A549 (cell line): ENCODE data around the gene HINT3. TPM values are rescaled to one million over a fixed set of nuclear protein-coding genes. Genes with fewer than 3 reads are reported as not detected.

Source experiments
- ATAC-seq, 2 experiments: fragments of 200-7000 bp in 1 of 2; fragments of >200 bp in 1 of 2; cut with Nextera tagmentation in 1 of 2; cut with Tn5 transposase in 1 of 2; 3 replicates each; pipeline versions ENCODE4 v1.8.0 to v1.9.1; 2018 to 2020; ENCODE audit warnings: mild to moderate bottlenecking in 1 of 2, moderate library complexity in 1 of 2
- CTCF ChIA-PET: fragments of 300-600 bp; sonication (Branson Sonifier 250); formaldehyde crosslinking; extraction: SDS; loops from one replicate; lab custom pipeline; 2021; ENCODE audit warnings: antibody characterized with exemption, inconsistent platforms; lab: Yijun Ruan, JAX
- POLR2A ChIA-PET: fragments of 350-600 bp; formaldehyde crosslinking; extraction: SDS; loops from one replicate; lab custom pipeline; 2021; ENCODE audit warnings: antibody characterized with exemption, inconsistent platforms; lab: Yijun Ruan, JAX
- DNase-seq, 2 experiments: peaks; one replicate each; pipeline versions ENCODE4 v3.0.0 to v3.0.0-alpha.2; 2011 to 2016; ENCODE audit warnings: low read depth in 1 of 2, low spot score in 1 of 2
- FAIRE-seq: peaks from 2 replicates; lab custom pipeline; 2011; peaks lifted over from hg19 to GRCh38; lab: Jason Lieb, UNC
- H3K27ac ChIP-seq, 2 experiments: fragments of >200 bp; sonication (Bioruptor Twin); formaldehyde crosslinking; 3 replicates each; pipeline ENCODE4 v1.5.1; 2016 to 2017
- H3K4me1 ChIP-seq: fragments of >200 bp; sonication (Bioruptor Twin); formaldehyde crosslinking; 3 replicates; pipeline ENCODE4 v1.6.1; 2016
- H3K4me2 ChIP-seq: fragments of >200 bp; sonication (Bioruptor Twin); formaldehyde crosslinking; 3 replicates; pipeline ENCODE4 v1.6.1; 2016
- H3K4me3 ChIP-seq: fragments of >200 bp; sonication (Bioruptor Twin); formaldehyde crosslinking; 3 replicates; pipeline ENCODE4 v1.5.1; 2016
- H3K9me3 ChIP-seq: fragments of >200 bp; sonication (Bioruptor Twin); formaldehyde crosslinking; 3 replicates; pipeline ENCODE4 v1.6.1; 2016
- BHLHE40 ChIP-seq: IDR thresholded peaks from 2 replicates; pipeline ENCODE4 v1.6.1; 2012; ENCODE audit warnings: low read depth, low read length, inconsistent platforms
- CHD2 ChIP-seq: fragments of 150-350 bp; IDR thresholded peaks from 2 replicates; pipeline ENCODE4 v1.6.1; 2014; ENCODE audit warnings: low read length; ENCODE audit not compliant: partially characterized antibody
- FOSB ChIP-seq: fragments of 250-450 bp; sonication (Bioruptor Pico); IDR thresholded peaks from 2 replicates; pipeline ENCODE4 v1.5.0; 2020; ENCODE audit warnings: mild to moderate bottlenecking, moderate library complexity
- FOSL2 ChIP-seq, 2 experiments: fragments of 450-650 bp in 1 of 2; fragments of >200 bp in 1 of 2; sonication (Bioruptor Twin) in 1 of 2; formaldehyde crosslinking; IDR thresholded peaks; 2 replicates each; pipeline versions ENCODE4 v1.5.0 to v1.6.1; 2016 to 2020; ENCODE audit warnings: mild to moderate bottlenecking in 1 of 2, moderate library complexity in 1 of 2
- GATA3 ChIP-seq: IDR thresholded peaks from 2 replicates; pipeline ENCODE4 v1.6.1; 2012; ENCODE audit warnings: borderline replicate concordance
- HEYL ChIP-seq: fragments of 250-450 bp; sonication (Bioruptor Pico); IDR thresholded peaks from 2 replicates; pipeline ENCODE4 v1.8.0; 2021; ENCODE audit warnings: mild to moderate bottlenecking, moderate library complexity
- HOXA7 ChIP-seq: fragments of 250-450 bp; sonication (Bioruptor Pico); IDR thresholded peaks from 2 replicates; pipeline ENCODE4 v1.5.0; 2020; ENCODE audit warnings: mild to moderate bottlenecking, moderate library complexity
- JUN ChIP-seq, 2 experiments: fragments of >200 bp; sonication (Bioruptor Twin); formaldehyde crosslinking; IDR thresholded peaks; 2 replicates in 1 of 2; 3 replicates in 1 of 2; pipeline ENCODE4 v1.6.1; 2016 to 2017
- JUNB ChIP-seq: fragments of >200 bp; sonication (Bioruptor Twin); formaldehyde crosslinking; IDR thresholded peaks from 2 replicates; pipeline ENCODE4 v1.6.1; 2016
- KDM1A ChIP-seq: fragments of 200-600 bp; sonication (generic); IDR thresholded peaks from 2 replicates; pipeline ENCODE4 v1.6.1; 2016; ENCODE audit warnings: low read depth, mild to moderate bottlenecking
- MAFK ChIP-seq: fragments of 450-650 bp; IDR thresholded peaks from 2 replicates; pipeline ENCODE4 v1.6.1; 2014; ENCODE audit not compliant: partially characterized antibody
- MYC ChIP-seq: IDR thresholded peaks from 2 replicates; pipeline ENCODE4 v1.6.1; 2012; ENCODE audit warnings: mild to moderate bottlenecking, inconsistent platforms, low read length, improper control_type of control experiment, borderline replicate concordance
- POLR2AphosphoS2 ChIP-seq: conservative IDR thresholded peaks from 2 replicates; pipeline ENCODE4 v1.6.1; 2012; ENCODE audit warnings: low read length, improper control_type of control experiment, inconsistent platforms
- RCOR1 ChIP-seq: fragments of 150-350 bp; IDR thresholded peaks from 2 replicates; pipeline ENCODE4 v1.6.1; 2014; ENCODE audit warnings: antibody characterized with exemption, low read length, low read depth
- TP53 ChIP-seq: fragments of 250-450 bp; sonication (Bioruptor Pico); IDR thresholded peaks from 2 replicates; pipeline ENCODE4 v1.5.0; 2021; ENCODE audit warnings: mild to moderate bottlenecking, moderate library complexity
- ZNF302 ChIP-seq: fragments of 250-450 bp; sonication (Bioruptor Pico); IDR thresholded peaks from 2 replicates; pipeline ENCODE4 v1.9.0; 2021; ENCODE audit warnings: inconsistent platforms, mild to moderate bottlenecking, moderate library complexity
- ZSCAN20 ChIP-seq: fragments of 250-450 bp; sonication (Bioruptor Pico); IDR thresholded peaks from 2 replicates; pipeline ENCODE4 v1.8.0; 2022; ENCODE audit warnings: mild to moderate bottlenecking, moderate library complexity
- WGBS: methylation state at CpG from one replicate; pipeline ENCODE4 v1.1.6; 2017; ENCODE audit errors: missing lambda C conversion rate; 5-methylcytosine and 5-hydroxymethylcytosine counted together
- polyA plus RNA-seq, 4 experiments: library from polyadenylated mRNA; depleted of rRNA in 3 of 4; stranded (reverse); fragments of >200 nt; fragmentation: RNase III in 1 of 4; extraction: RNeasy Plus Mini Kit Qiagen cat#74134 plus additional on column Dnase treatment in 1 of 4; gene quantifications; 2 replicates in 3 of 4; 3 replicates in 1 of 4; pipeline ENCODE4 v1.2.3, GENCODE V29; 2011 to 2017
- TF ChIP-seq, protein P1 (sequence below): IDR thresholded peaks from 2 replicates; pipeline ENCODE4 v1.6.1; 2012
- TF ChIP-seq, protein P2 (sequence below): fragments of >200 bp; sonication (Bioruptor Twin); formaldehyde crosslinking; IDR thresholded peaks from 3 replicates; pipeline ENCODE4 v1.6.1; 2016

Gene HINT3
- polyA plus RNA-seq, 2 of the 4 experiments (the other 2 are of a cell fraction): 4.7 to 13.0 TPM

DNA sequence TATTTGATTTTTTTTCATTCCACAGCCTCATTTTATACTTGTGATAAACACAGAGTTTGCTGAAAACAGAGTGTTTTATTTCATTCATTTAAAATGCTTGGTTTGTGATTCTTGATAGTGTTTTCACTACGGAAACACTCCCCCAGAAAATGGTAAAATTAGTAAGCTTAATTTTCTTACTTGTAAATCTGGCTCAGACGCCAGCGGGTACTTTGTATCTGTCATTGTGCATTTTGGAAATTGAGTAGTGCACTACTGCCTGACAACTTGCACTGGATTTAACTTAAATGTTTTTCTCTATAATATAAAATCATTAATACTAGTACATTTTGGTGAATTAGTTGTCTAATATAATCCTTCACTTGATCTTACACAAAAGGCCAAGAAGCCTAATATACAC lies 37.0 kb upstream of the HINT3 start:
- FAIRE-seq: no peak
- ATAC-seq: no peak
- CTCF ChIA-PET: interaction anchor here (1.2 to 14.7 kb wide), 5 partner anchors 19 to 56 kb away, joined by 3 to 148 read pairs (median 5); partner anchors contain the start of gene HINT3
- Histone ChIP-seq H3K4me1 (peaks cover 73% of the 10 kb centered on the region), H3K27ac (peak overlapping the region; percentile 88 to 91), H3K9me3 (no peaks in the 10 kb centered on the region), H3K4me3 (peak overlapping the region; percentile 66), H3K4me2 (peak overlapping the region; percentile 94)
- POLR2A ChIA-PET: interaction anchor here (1.0 to 2.7 kb wide), 3 partner anchors 27 to 138 kb away, joined by 3 to 20 read pairs (median 5); partner anchors contain the start of gene NCOA7
- TF ChIP-seq RCOR1 (no peak), JUN (IDR thresholded peaks at IDR 0.05) (0 out of 5 replicates have a peak, but pooled peaks of 1 of the 2 experiments have one; percentile 12), HOXA7 (no peak), FOSB (CRISPR knock-in tag) (peak; percentile 51; the same call in 1 of the 2 replicates)
- WGBS: 7% methylated on average over 3 of the region's 3 CpGs
- no peak for DNase-seq

- POLR2A ChIA-PET: no interaction called here
- 10% methylated on average over 8 of the region's 8 CpGs for WGBS
- Histone ChIP-seq H3K27ac (peak overlapping the region; percentile 89 to 91), H3K4me1 (peaks cover 83% of the 10 kb centered on the region), H3K4me2 (peak overlapping the region; percentile 94), H3K9me3 (no peaks in the 10 kb centered on the region), H3K4me3 (peak overlapping the region; percentile 66)
- peak in 1 of 2 experiments; percentile 41; a peak in 3 of 6 replicates for ATAC-seq
- TF ChIP-seq MYC (no peak), ZNF302 (CRISPR knock-in tag) (no peak), ZSCAN20 (0 out of 2 replicates have a peak, but pooled peaks have one; percentile 40), GATA3 (peak; percentile 50; the same call in 1 of the 2 replicates)
- TF ChIP-seq, protein P1, sequence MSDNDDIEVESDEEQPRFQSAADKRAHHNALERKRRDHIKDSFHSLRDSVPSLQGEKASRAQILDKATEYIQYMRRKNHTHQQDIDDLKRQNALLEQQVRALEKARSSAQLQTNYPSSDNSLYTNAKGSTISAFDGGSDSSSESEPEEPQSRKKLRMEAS: peak; percentile 49
- DNase-seq: peak in 1 of 2 experiments; percentile 64
- FAIRE-seq: no peak
- CTCF ChIA-PET: interaction anchor here (0.9 to 14.7 kb wide), 4 partner anchors 12 to 32 kb away, joined by 3 to 148 read pairs (median 6); partner anchors contain the start of gene HINT3
These were observed 34.2 kb upstream of the HINT3 start for GRCh38 chr6:125922322-125922860.

DNA sequence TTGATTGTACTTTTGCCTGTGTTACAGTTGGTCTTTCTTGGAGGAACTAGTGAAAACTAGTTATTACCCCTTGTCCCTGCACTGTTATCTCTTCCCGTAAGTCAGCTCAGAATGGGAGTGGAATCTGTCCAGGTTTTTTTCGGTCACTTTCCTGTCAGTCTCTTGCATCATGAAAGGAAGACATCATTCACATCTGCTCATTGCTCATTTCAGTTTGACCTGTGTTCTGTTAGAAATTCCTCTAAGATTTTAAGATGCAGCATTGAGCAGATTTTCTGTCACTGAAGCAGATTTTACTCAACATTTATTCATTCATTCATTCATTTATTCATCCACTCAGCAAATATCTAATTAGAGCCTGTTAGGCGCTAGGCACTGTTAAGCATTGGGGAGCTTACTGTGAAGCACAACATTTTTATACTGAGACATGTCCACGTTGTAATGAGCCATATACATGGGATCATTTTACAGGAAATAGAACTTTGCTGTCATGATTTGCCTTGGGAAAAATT lies 33.1 kb upstream of the HINT3 start:
- ChIA-PET POLR2A (interaction anchor here (1.0 kb wide), 1 partner anchor 142 kb away, joined by 3 read pairs; no protein-coding TSS in a partner anchor), CTCF (interaction anchor here (0.8 to 14.7 kb wide), 4 partner anchors 23 to 65 kb away, joined by 3 to 148 read pairs (median 5); partner anchors contain the start of gene HINT3)
- FAIRE-seq: no peak
- no peak for ATAC-seq
- WGBS: 33% methylated on average over 4 of the region's 4 CpGs
- Histone ChIP-seq H3K4me2 (peak overlapping the region; percentile 94), H3K4me1 (peaks cover 83% of the 10 kb centered on the region), H3K9me3 (no peaks in the 10 kb centered on the region), H3K4me3 (peak overlapping the region; percentile 66), H3K27ac (peak overlapping the region; percentile 89 to 91)
- DNase-seq: no peak
- TF ChIP-seq CHD2 (no peak), KDM1A (no peak), POLR2AphosphoS2 (0 out of 2 replicates have a peak, but pooled peaks have one; percentile 30), BHLHE40 (no peak), JUNB (no peak), MAFK (peak; percentile 79), HOXA7 (no peak)
- TF ChIP-seq, protein P2, sequence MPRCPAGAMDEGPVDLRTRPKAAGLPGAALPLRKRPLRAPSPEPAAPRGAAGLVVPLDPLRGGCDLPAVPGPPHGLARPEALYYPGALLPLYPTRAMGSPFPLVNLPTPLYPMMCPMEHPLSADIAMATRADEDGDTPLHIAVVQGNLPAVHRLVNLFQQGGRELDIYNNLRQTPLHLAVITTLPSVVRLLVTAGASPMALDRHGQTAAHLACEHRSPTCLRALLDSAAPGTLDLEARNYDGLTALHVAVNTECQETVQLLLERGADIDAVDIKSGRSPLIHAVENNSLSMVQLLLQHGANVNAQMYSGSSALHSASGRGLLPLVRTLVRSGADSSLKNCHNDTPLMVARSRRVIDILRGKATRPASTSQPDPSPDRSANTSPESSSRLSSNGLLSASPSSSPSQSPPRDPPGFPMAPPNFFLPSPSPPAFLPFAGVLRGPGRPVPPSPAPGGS: no peak

- ATAC-seq (no peak), FAIRE-seq (no peak), DNase-seq (no peak)
- peak overlapping the region; percentile 66; the same call in 2 of the 3 replicates for H3K4me3 ChIP-seq
- H3K4me1 ChIP-seq: peaks cover 79% of the 10 kb centered on the region
- H3K27ac ChIP-seq: peak overlapping the region; percentile 89 to 91
- ChIA-PET CTCF (interaction anchor here (0.8 to 14.7 kb wide), 6 partner anchors 22 to 133 kb away, joined by 3 to 148 read pairs (median 5); partner anchors contain the start of genes HINT3 and NCOA7), POLR2A (no interaction called here)
- H3K4me2 ChIP-seq: peak overlapping the region; percentile 94
- WGBS: 3% methylated on average over 2 of the region's 2 CpGs
- no peaks in the 10 kb centered on the region for H3K9me3 ChIP-seq
- TF ChIP-seq HEYL (CRISPR knock-in tag) (no peak), MAFK (peak; percentile 11), FOSL2 (IDR thresholded peaks at IDR 0.05) (no peak), FOSL2 (CRISPR knock-in tag; IDR thresholded peaks at IDR 0.05) (peak; percentile 45), TP53 (0 out of 2 replicates have a peak, but pooled peaks have one; percentile 28)
These were observed 32.4 kb upstream of the HINT3 start for GRCh38 chr6:125924169-125924568.
